NCI-H1417 (cell line): ENCODE data around the gene ELK4.

ENCODE experiments used
- DNase-seq, 3 experiments: peaks; one replicate each; lab custom pipeline; 2025; lab: John Stamatoyannopoulos, UW

The ELK4 gene

GRCh38 chr1:205595861-205596260, 36.0 kb downstream of the ELK4 start:
- no peak for DNase-seq

DNA sequence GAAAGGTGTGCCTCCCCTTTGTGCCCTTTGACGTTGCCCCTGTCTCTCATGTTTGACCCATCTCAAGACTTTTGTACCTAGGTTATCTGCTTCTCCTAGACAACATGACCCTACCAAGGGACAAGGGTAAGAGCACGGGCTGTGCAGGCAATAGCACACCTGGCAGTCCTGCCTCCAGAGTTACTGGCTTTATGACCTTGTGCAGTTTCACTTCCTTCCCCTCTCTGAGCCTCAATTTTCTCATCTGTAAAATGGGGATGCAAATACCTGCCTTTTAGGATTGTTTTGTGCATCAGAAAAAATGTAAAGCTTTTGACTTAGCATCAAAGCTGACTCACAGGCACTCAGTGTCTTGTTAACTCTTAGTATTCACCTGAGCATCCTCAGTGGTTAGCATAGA, 36.4 kb downstream of the ELK4 start:
- no peak for DNase-seq

DNA sequence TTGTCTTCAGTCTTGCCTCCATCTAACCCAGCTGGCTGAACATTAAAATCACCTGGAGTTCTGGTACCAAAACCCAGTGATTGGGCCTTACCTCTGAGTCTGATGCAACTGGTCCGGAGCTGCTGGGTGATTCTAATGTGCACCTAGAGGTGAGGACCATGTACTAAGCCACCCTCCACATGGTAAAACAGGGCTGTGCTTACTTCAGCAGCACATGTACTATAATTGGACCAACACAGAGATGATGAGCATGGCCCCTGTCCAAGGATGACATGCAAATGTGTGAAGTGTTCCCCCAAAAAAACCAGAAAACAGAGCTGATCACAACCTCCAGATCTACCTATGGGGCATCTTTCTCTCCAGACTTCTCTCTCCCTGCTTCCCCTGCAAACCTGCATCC, 37.0 kb downstream of the ELK4 start:
- no peak for DNase-seq

GRCh38 chr1:205593967-205594366, 37.8 kb downstream of the ELK4 start:
- no peak for DNase-seq

DNA sequence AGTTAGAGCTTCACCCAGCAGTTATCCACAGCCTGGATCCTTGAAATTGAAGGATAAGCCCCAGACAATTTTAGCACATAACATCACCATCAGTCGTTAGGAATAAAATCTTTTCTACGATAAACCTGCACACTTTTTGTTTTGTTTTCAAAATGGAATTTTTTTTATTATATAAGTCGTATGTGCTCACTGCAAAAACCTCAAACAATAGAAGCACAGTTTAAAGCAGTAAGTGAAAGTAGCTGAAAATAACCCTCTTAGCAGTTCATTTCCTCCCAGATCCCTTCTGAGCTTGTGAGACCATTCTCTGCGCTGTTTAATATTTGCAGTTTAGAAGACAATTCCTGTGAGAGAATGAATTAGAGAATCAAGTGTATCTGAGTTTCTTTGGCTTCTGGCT, 38.3 kb downstream of the ELK4 start:
- no peak for DNase-seq

DNA sequence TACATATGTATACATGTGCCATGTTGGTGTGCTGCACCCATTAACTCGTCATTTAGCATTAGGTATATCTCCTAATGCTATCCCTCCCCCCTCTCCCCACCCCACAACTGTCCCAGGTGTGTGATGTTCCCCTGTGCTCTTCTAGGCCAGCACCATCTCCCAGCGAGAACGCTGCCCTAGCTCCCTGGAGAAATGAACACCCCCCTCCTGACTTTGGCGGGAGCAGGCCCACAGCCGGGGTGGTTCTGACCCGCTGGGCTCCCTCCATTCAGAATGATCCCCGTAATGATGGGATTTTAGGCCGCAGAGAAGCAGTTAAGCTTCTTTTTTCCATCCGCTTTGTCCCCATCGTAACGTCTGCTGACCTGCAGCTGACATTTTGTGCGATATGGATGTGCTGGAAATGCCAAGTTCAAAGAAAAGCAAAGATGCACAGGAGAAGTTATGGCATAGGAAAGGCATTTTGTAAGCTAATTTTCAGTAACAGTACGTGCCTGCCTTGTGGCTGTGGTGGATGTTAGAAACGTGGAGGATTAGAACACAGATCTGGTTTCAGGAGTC, 39.3 kb downstream of the ELK4 start:
- DNase-seq, result peak in 2 of 3 experiments; percentile 43 to 48

DNA sequence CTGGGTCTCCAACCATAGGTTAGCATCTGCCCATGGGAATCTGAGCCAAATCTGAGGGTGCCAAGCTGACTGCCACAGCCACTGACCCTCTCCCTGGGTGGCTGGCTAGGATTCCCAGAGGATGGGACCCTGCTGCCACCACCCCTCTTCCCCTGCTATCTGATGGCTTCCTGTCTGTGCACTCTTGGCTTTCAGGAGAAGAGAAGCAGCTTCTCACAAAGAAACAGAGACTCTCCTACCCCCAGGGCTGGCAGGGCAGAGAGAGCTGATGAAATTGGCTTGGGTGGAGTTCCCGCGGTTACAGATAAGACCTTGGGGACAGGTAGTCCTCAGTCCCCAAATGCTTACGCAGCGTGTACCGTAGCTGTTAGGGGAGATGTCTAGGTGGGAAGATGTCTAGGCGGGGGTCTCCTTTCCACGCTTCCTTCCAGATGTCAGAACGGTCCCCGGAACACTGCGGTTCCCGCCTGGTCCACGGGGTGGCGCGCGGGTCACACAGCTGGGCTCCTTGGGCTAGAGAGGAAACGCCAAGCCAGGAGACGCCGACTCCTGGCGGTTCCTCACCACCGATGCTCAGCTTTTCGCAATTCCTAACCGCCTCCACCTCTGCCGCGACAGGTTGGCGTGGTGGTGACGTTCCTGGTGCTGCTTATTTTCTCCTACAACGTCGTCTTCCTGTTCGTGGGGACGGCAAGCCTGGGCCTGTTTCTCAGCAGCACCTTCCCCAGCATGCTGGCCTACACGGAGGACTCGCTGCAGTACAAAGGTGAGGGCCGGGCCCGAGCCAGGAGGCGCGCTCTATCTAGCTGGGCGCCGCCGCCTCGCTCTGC, 40.1 kb downstream of the ELK4 start:
- peak; percentile 87 to 95 (median 94) for DNase-seq

DNA sequence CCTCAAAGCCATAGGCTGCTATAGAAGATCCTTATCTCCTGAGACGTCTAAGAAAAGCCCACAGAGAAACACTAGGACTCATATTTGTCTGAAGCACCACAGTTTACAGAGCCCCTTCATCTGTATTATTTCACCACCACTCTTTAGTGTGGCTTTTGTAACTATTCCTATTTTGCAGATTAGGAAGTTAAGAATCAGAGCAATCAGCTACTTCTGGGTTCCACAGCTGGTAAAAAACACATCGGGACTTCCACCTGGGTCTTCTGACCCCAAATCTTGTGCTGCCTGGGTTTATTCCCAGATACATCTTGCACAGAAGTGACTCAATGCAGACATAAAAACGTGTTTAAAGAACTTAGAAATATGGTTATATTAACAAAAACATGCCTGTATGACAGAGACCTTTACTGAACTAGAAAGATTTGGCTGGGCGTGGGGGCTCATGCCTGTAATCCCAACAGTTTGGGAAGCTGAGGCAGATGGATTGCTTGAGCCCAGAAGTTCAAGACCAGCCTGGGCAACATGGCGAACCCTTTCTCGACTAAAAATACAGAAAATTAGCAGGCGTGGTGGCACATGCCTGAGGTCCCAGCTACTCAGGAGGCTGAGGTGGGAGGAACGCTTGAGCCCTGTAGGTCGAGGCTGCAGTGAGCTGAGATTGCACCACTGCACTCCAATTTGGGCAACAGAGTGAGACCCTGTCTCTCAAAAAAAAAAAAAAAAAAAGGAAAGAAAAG, 40.9 kb downstream of the ELK4 start:
- DNase-seq, result no peak

GRCh38 chr1:205590457-205590768, 41.4 kb downstream of the ELK4 start:
- no peak for DNase-seq

DNA sequence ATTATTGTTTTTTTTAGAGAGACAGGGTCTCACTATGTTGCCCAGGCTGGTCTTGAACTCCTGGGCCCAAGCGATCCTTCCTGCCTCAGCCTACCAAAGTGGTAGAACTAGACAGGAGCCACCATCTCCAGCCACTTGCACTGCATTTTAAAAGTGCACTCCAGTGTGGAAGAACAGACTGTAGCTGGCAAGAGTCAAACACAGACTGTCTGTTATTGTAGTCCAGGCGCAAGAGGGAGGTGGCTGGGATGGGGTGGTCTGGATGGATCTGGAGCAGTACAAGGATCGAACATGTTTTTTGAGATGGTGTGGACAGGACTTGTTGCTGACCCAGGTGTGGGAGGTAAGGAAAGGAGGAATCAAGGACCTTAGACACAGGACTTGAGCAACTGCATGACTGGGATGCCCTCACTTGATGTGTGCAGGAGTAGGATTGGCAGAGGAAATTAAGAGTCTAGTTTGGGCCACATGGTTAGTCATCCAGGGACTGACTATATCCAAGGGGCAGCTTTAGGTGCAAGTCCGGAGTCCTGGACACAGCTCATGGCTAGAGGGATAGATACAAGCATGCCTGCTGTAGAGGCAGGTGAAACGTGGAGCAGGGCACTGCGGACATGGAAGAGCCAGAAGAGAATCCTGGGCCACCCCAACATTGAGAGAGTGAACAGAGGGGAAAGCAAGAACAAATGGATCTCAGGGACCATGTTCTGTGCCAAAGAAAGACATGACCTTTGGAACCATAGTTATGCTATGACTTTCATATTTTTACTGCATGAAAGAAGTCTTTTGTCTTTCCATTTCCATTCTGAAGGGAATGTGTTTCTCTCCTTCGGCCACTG, 42.0 kb downstream of the ELK4 start:
- no peak for DNase-seq

DNA sequence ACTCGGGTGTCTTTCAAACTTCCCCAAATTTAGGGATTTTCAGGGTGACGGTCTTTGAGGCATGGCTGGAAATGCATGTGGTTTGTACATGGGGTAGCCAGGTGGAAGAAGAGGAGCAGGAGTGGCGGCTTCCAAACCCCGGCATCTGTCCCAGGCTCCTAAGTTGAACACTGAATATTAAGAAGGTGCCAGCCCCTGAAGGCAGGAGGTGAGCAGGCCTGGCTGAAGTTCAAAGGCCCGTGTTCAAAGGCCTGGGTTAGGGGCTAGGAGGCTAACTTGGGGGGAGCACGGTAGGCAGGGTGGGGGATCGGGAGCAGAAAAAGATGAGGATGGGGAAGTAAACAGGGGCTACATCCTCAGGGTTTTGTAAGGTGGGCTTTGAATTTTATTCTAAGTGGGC, 42.8 kb downstream of the ELK4 start:
- DNase-seq, result no peak

DNA sequence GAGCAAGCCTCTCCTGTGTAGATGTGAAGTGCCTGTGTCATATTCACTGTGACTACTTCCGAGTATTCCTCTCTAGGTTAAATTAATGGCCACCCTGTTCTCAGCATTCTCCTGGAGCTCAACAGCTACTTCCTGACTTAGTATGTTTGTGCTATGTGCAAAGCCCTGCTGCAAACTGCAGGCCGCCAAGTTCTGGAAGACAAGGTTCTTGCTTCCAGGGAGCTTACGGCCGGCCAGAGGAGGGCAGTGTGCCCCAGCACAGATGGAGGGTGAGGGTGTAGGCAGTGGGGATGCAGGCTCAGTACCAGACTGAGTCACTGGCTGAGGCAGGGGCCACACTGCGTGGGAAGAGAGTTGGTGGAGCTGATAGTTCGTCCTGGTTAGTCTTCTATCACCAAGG, 43.2 kb downstream of the ELK4 start:
- DNase-seq, result peak in 2 of 3 experiments; percentile 12 to 46

- DNase-seq, result no peak
These were observed 44.2 kb downstream of the ELK4 start for GRCh38 chr1:205587581-205587980.

- DNase-seq, result peak in 2 of 3 experiments; percentile 35 to 51
These were observed 45.7 kb downstream of the ELK4 start for GRCh38 chr1:205585835-205586785.

DNA sequence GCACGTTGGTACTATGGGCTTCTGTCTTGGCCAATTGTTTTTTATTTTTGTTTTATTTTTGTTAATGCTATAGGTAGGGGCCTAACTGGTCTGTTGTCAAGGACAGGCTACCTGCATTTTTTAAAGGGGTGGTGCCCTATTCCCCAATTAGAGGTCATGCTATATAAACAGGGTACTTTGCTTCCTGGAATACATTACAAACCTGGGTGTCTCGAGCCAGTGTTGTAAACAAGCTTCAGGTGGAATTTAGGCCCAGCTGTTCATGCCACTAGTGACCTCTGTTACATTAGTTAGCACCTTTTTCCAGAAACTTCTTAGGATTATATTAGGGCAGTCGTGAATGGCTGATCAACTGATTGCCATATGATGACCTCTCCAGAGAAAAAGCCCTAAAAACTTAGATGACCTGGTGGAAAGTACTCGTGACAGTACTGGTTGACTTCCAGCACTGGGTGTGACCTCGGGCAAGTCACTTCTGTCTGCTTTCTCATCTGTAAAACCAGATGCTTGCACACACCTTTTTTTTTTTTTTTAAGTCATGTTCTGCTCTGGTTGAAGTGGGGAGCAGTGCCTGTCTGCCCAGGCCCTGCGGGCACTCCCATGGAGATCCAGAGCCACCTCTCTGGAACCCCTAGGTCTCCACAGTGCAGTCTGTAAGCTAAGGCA, 46.5 kb downstream of the ELK4 start:
- DNase-seq, result no peak

- no peak for DNase-seq
These were observed 47.1 kb downstream of the ELK4 start for GRCh38 chr1:205584732-205585131.

DNA sequence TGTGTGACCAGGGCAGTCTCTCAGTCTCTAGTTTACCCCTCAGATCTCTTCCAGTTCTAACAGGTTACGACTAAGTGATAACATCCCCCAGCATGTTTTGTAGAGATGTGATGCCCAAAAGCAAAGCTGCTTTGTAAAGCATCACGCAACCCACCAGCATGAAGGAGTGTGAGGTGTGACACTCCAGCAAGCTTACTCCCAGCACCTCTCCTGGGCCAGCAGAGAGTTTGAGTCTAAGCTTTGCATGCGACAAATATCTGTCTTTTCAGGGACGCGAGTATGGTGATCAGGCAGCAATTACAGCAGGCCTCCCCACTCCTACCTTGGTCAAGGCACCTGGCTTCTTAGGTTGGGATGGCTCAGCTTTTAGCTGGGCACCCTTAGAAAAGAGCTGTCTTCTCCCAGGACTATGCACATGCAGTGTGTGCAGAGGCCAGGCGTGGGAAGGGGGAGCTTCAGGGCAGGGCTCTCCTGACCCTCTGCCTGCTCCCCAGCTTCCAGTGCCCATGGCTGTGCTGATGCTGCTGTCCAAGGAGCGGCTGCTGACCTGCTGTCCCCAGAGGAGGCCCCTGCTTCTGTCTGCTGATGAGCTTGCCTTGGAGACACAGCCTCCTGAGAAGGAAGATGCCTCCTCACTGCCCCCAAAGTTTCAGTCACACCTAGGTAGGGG, 48.2 kb downstream of the ELK4 start:
- no peak for DNase-seq

DNA sequence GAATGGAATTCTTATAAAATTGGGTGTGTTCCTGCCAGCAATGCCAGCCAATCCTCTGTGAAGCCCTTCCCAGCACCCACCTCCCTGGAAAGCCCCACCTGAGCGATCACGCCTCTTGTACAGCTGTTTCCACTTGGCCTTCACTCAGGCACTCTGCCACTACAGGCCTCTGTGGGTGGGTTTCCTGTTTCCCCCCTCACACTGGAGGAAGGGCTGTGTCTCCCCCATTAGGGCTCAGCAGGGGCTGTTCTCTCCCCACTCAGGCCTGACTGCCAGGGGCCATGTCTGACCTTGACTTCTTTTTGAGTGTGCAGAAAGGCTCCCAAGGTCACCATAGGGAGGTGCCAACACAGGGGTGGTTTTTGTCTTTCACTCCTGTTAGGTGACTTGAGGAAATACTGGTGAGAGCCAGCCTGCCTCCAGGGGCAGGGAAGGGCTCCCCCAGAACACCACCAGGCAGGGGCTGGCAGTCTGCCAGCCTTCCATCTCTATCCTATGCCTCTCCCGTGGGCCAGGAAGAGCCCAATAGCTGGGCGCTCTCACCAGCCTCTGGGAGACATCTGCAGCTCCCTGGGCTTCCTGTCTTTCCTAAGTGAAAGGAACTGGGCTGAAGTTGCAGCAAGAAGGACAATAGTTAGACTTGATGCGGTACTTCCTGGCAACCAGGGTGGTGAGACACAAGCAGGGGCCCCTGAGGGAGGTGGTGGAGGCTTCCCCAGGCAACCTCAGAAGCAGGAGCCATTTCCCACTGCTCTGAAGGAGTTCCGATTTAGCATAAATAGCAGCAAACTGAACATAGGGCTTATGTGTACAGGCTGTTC, 49.1 kb downstream of the ELK4 start:
- peak; percentile 43 to 81 (median 63) for DNase-seq

DNA sequence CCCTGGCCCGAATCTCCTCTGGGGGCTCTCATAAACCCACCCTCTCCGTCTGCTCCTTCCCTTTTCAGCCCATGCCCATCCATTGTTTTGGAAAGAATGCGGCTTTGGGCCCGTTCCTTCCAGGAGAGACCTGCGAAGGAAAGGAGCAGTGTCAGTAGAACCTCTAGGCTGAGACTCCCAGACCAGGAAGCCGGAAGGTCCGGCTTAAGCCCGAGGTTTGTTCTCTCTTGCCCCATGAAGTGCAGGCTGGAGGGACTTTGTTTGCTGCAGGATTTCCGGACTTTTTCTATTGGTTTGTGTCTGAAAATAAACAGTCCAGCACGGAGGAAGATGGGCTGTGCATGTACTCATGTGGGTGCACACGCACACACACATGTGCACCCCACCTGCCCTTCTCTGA, 49.8 kb downstream of the ELK4 start:
- no peak for DNase-seq
